H1 (cell line): ENCODE measurements around the gene PPP1R12B. TPM values are rescaled to one million over a fixed set of nuclear protein-coding genes. Genes with fewer than 3 reads are reported as not detected.
"Not testable (repeated sequence)": the region's sequence is repeated elsewhere in the genome, so short reads cannot be mapped to it uniquely, and the experiment has no call there.

ENCODE experiments used
- CTCF ChIA-PET: fragments of 300-600 bp; sonication (Branson Sonifier 250); formaldehyde crosslinking; loops from one replicate; lab custom pipeline; 2021; ENCODE audit not compliant: partially characterized antibody; lab: Charles Lee
- POLR2A ChIA-PET: fragments of 300-600 bp; sonication (Branson Sonifier 250); formaldehyde crosslinking; loops from one replicate; lab custom pipeline; 2021; ENCODE audit warnings: inconsistent platforms; ENCODE audit not compliant: partially characterized antibody; lab: Charles Lee
- DNase-seq, 2 experiments: peaks; one replicate each; pipeline versions ENCODE4 v3.0.0 to v3.0.0-alpha.2; 2010 to 2022; ENCODE audit warnings: low spot score in 2 of 2, low read depth in 1 of 2, mixed read lengths in 1 of 2
- FAIRE-seq: peaks from 2 replicates; lab custom pipeline; 2011; peaks lifted over from hg19 to GRCh38; lab: Jason Lieb, UNC
- H2AFZ ChIP-seq: 2 replicates; pipeline ENCODE4 v1.8.1; 2012; ENCODE audit warnings: low read length, inconsistent platforms
- H2AK5ac ChIP-seq: 2 replicates; pipeline ENCODE4 v1.6.1; 2013; ENCODE audit warnings: low read depth, low read length
- H2BK120ac ChIP-seq: replicated peaks from 2 replicates; pipeline ENCODE3; 2013; ENCODE audit warnings: low read depth, low read length, inconsistent platforms
- H2BK12ac ChIP-seq: 2 replicates; pipeline ENCODE4 v1.6.1; 2013; ENCODE audit warnings: low read depth, low read length
- H2BK15ac ChIP-seq: 2 replicates; pipeline ENCODE4 v1.6.1; 2013; ENCODE audit warnings: low read length
- H2BK20ac ChIP-seq: 2 replicates; pipeline ENCODE4 v1.6.1; 2013; ENCODE audit warnings: low read length
- H2BK5ac ChIP-seq: 2 replicates; pipeline ENCODE4 v1.6.1; 2013; ENCODE audit warnings: low read depth, low read length
- H3K14ac ChIP-seq: 2 replicates; pipeline ENCODE4 v1.6.1; 2013; ENCODE audit warnings: inconsistent platforms; ENCODE audit not compliant: insufficient read length
- H3K18ac ChIP-seq: 2 replicates; pipeline ENCODE4 v1.6.1; 2013; ENCODE audit warnings: low read length; ENCODE audit errors: extremely low read depth
- H3K23ac ChIP-seq: 2 replicates; pipeline ENCODE4 v1.6.1; 2013; ENCODE audit warnings: inconsistent platforms; ENCODE audit not compliant: insufficient read length
- H3K23me2 ChIP-seq: 2 replicates; pipeline ENCODE4 v1.6.1; 2013; ENCODE audit warnings: low read depth, low read length
- H3K27ac ChIP-seq: 2 replicates; pipeline ENCODE4 v1.6.1; 2011; ENCODE audit warnings: low read depth, low read length, inconsistent platforms
- H3K27me3 ChIP-seq, 4 experiments: replicated peaks in 1 of 4; 1 replicate in 1 of 4; 2 replicates in 3 of 4; pipeline versions ENCODE4 v1.6.1 to v1.8.1; 2011 to 2013; ENCODE audit warnings: low read length in 3 of 4, mild to moderate bottlenecking in 3 of 4, inconsistent platforms in 2 of 4, mixed read lengths in 2 of 4, moderate library complexity in 1 of 4; ENCODE audit not compliant: control insufficient read depth in 3 of 4, insufficient read depth in 3 of 4; ENCODE audit errors: extremely low read depth in 1 of 4
- H3K36me3 ChIP-seq, 4 experiments: 2 replicates each; pipeline versions ENCODE4 v1.6.1 to v1.8.1; 2011 to 2013; ENCODE audit warnings: mild to moderate bottlenecking in 4 of 4, low read length in 3 of 4, moderate library complexity in 2 of 4, control low read depth in 1 of 4, inconsistent platforms in 1 of 4; ENCODE audit not compliant: insufficient read depth in 4 of 4, control insufficient read depth in 2 of 4
- H3K4ac ChIP-seq: replicated peaks from 2 replicates; pipeline ENCODE3; 2013; ENCODE audit warnings: low read length, low read depth, mixed read lengths, inconsistent platforms; ENCODE audit not compliant: insufficient read length
- H3K4me1 ChIP-seq, 4 experiments: replicated peaks in 1 of 4; 1 replicate in 1 of 4; 2 replicates in 3 of 4; pipeline versions ENCODE4 v1.6.1 to v1.8.1; 2011 to 2013; ENCODE audit warnings: low read length in 3 of 4, inconsistent platforms in 2 of 4, mixed read lengths in 1 of 4; ENCODE audit not compliant: insufficient read depth in 4 of 4, control insufficient read depth in 3 of 4
- H3K4me2 ChIP-seq, 2 experiments: 2 replicates each; pipeline versions ENCODE4 v1.6.1 to v1.8.1; 2011 to 2013; ENCODE audit warnings: low read depth in 2 of 2, low read length in 2 of 2, control low read depth in 1 of 2, inconsistent platforms in 1 of 2, mild to moderate bottlenecking in 1 of 2; ENCODE audit not compliant: insufficient read depth in 1 of 2
- H3K4me3 ChIP-seq, 4 experiments: fragments of 200-600, 300-600 bp in 1 of 4; sonication (generic), shearing (Covaris generic), sonication (Bioruptor Twin) in 1 of 4; 2 replicates each; pipeline versions ENCODE4 v1.5.1 to v1.8.1; 2011 to 2016; ENCODE audit warnings: low read length in 4 of 4, low read depth in 3 of 4, control low read depth in 2 of 4, inconsistent platforms in 2 of 4, mild to moderate bottlenecking in 2 of 4, mixed read lengths in 1 of 4, moderate library complexity in 1 of 4; ENCODE audit not compliant: insufficient read depth in 2 of 4; ENCODE audit errors: extremely low read depth in 1 of 4
- H3K56ac ChIP-seq: replicated peaks from 2 replicates; pipeline ENCODE3; 2013; ENCODE audit warnings: low read depth, mild to moderate bottlenecking, mixed read lengths, low read length, inconsistent platforms; ENCODE audit not compliant: insufficient read length
- H3K79me1 ChIP-seq: 2 replicates; pipeline ENCODE4 v1.6.1; 2013; ENCODE audit warnings: low read depth, low read length, control low read depth
- H3K79me2 ChIP-seq, 2 experiments: 2 replicates each; pipeline versions ENCODE4 v1.6.1 to v1.8.1; 2012 to 2013; ENCODE audit warnings: low read length in 2 of 2, mild to moderate bottlenecking in 2 of 2, inconsistent platforms in 1 of 2; ENCODE audit not compliant: insufficient read depth in 2 of 2, control insufficient read depth in 1 of 2
- H3K9ac ChIP-seq, 4 experiments: replicated peaks in 1 of 4; 1 replicate in 1 of 4; 2 replicates in 3 of 4; pipeline versions ENCODE4 v1.6.1 to v1.8.1; 2011 to 2013; ENCODE audit warnings: low read depth in 3 of 4, low read length in 3 of 4, control low read depth in 2 of 4, mild to moderate bottlenecking in 2 of 4, moderate library complexity in 2 of 4, inconsistent platforms in 1 of 4; ENCODE audit errors: extremely low read depth in 1 of 4
- H3K9me3 ChIP-seq, 2 experiments: 2 replicates each; pipeline versions ENCODE4 v1.6.1 to v1.8.1; 2012 to 2013; ENCODE audit warnings: mild to moderate bottlenecking in 2 of 2, moderate library complexity in 2 of 2, control low read depth in 1 of 2, inconsistent platforms in 1 of 2, low read depth in 1 of 2, low read length in 1 of 2, mixed read lengths in 1 of 2; ENCODE audit not compliant: insufficient read depth in 2 of 2
- H4K20me1 ChIP-seq, 2 experiments: replicated peaks in 1 of 2; 2 replicates each; pipeline versions ENCODE3 to v1.8.1; 2011 to 2013; ENCODE audit warnings: inconsistent platforms in 2 of 2, low read length in 2 of 2, mild to moderate bottlenecking in 1 of 2; ENCODE audit not compliant: insufficient read depth in 2 of 2, control insufficient read depth in 1 of 2
- H4K5ac ChIP-seq: 2 replicates; pipeline ENCODE4 v1.6.1; 2013; ENCODE audit warnings: low read length, low read depth, mixed read lengths, inconsistent platforms; ENCODE audit not compliant: insufficient read length
- H4K8ac ChIP-seq: 2 replicates; pipeline ENCODE4 v1.8.0; 2013; ENCODE audit warnings: mild to moderate bottlenecking, moderate library complexity, low read length, inconsistent platforms; ENCODE audit not compliant: insufficient read depth; ENCODE audit errors: extremely low read depth
- H4K91ac ChIP-seq: replicated peaks from 2 replicates; pipeline ENCODE3; 2013; ENCODE audit warnings: low read length, mixed read lengths, inconsistent platforms; ENCODE audit not compliant: insufficient read length
- WGBS, 2 experiments: shearing (Covaris generic) in 1 of 2; methylation state at CpG; one replicate each; pipeline versions ENCODE4 v1.1.6 to v1.1.7; 2013 to 2015; ENCODE audit warnings: low lambda C conversion rate in 2 of 2, mixed read lengths in 2 of 2, inconsistent platforms in 1 of 2, low coverage in 1 of 2, missing lambda C conversion rate in 1 of 2; ENCODE audit not compliant: insufficient replicate concordance in 2 of 2, insufficient coverage in 1 of 2, insufficient read length in 1 of 2; ENCODE audit errors: extremely low coverage in 1 of 2, missing lambda C conversion rate in 1 of 2; 5-methylcytosine and 5-hydroxymethylcytosine counted together
- polyA plus RNA-seq, 7 experiments: library from polyadenylated mRNA; depleted of rRNA in 3 of 7; stranded (reverse) in 5 of 7; unstranded in 2 of 7; fragments of >200 nt in 5 of 7; fragments of 200-250 nt in 2 of 7; gene quantifications; 1 replicate in 5 of 7; 2 replicates in 1 of 7; 4 replicates in 1 of 7; pipeline versions ENCODE4 v1.2.1 to v1.2.3, GENCODE V29; 2011 to 2013; ENCODE audit warnings: missing spikeins in 2 of 7, mixed read lengths in 2 of 7
- total RNA-seq: library from RNA; stranded (reverse); fragmentation: NEBNext Ultra II Directional; extraction: Animal tissue kit (Norgen Biotek cat#: 25700); gene quantifications from 2 replicates; pipeline ENCODE4 v1.2.1, GENCODE V29; 2021

The PPP1R12B gene
- total and polyA plus RNA-seq, 2 of the 8 experiments (the other 6 are each of a cell fraction or from before 2014, with no cell fraction given) = 7.9 to 18.7 TPM

DNA sequence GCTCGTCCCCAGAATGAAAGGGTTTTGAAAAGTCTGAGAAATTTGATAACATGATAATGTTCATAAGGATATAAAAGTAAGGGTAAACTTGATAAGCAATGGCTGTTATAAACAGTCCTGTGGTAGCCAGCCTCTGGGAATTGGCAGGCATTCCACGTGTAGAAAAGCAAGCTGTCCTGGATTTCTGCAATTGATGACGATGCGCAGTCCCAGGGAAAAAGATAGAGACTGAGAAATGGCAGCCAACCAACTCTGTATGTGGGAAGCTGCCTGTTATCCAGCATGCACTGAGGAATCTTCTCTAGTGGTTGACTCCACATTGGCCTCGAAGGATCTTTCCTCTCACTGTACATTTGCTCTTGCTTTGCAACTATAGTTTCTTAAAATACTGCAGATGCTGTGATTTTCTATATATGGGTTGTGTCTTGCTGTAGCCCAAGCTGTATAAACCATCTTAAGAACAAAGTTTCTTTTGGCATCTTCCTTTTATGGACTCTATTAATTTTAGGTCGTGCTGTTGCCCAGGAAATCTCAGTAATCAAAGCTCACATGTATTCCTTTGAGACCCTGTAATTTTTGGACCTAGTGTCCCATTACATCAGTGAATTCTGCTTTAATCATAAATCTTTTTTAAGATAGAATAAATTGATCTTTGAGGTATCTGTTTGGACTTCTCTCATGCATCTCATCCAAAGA lies 157.5 kb downstream of the PPP1R12B start:
- 79% methylated on average over 6 of the region's 6 CpGs; no CpG with 5 or more reads in 1 of the 2 experiments for WGBS, 2 experiments
- H3K27me3 ChIP-seq, H4K20me1 ChIP-seq, H3K79me1 ChIP-seq, H3K79me2 ChIP-seq, FAIRE-seq, H3K4me2 ChIP-seq, H3K56ac ChIP-seq, H4K5ac ChIP-seq, H3K9ac ChIP-seq, H4K8ac ChIP-seq, DNase-seq, H3K27ac ChIP-seq, H3K9me3 ChIP-seq, H4K91ac ChIP-seq, H2BK15ac ChIP-seq, H2BK12ac ChIP-seq, H3K23ac ChIP-seq, H2BK20ac ChIP-seq, H2AFZ ChIP-seq, H3K14ac ChIP-seq, H2AK5ac ChIP-seq, H3K36me3 ChIP-seq, H2BK5ac ChIP-seq, H3K4me3 ChIP-seq, H3K18ac ChIP-seq, H3K4me1 ChIP-seq, H3K23me2 ChIP-seq, H3K4ac ChIP-seq, H2BK120ac ChIP-seq: not testable (repeated sequence)
- ChIA-PET CTCF (interaction anchor here (0.6 to 5.9 kb wide), 11 partner anchors 43 to 1131 kb away, joined by 3 to 78 read pairs (median 5); no protein-coding TSS in a partner anchor), POLR2A (interaction anchor here (1.1 kb wide), 1 partner anchor 8 kb away, joined by 3 read pairs; no protein-coding TSS in a partner anchor)

DNA sequence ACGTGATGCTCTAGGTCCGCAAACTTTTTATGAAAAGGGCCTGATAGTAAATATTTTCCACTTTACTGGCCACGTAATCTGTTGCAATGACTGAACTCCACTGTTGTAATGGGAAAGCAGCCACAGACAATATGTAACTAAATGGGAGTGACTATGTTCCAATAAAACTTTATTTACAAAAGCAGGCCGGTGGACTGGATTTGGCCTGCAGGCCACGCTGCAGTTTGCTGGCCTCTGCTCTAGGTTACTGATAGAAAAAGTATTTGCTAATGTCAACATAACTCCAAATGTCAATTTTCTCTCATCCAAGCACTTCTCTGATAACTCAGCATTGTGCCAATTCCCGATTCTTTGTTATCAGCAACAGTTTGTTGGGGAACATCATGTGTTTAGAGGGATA lies 160.4 kb downstream of the PPP1R12B start:
- H3K14ac ChIP-seq, H2AFZ ChIP-seq, H3K36me3 ChIP-seq, DNase-seq, H3K56ac ChIP-seq, H3K27ac ChIP-seq, H3K79me1 ChIP-seq, H3K18ac ChIP-seq, H4K5ac ChIP-seq, H2AK5ac ChIP-seq, H2BK12ac ChIP-seq, H3K4me1 ChIP-seq, H3K4me2 ChIP-seq, H2BK20ac ChIP-seq, H3K27me3 ChIP-seq, H3K23ac ChIP-seq, H3K9me3 ChIP-seq, H4K20me1 ChIP-seq, H3K4me3 ChIP-seq, H2BK5ac ChIP-seq, H2BK120ac ChIP-seq, H3K9ac ChIP-seq, H3K79me2 ChIP-seq, H3K23me2 ChIP-seq, H4K91ac ChIP-seq, H2BK15ac ChIP-seq, H4K8ac ChIP-seq, H3K4ac ChIP-seq, FAIRE-seq, POLR2A ChIA-PET: not testable (repeated sequence)
- WGBS, 2 experiments = 93% methylated on average over 6 of the region's 6 CpGs; no CpG with 5 or more reads in 1 of the 2 experiments
- CTCF ChIA-PET = interaction anchor here (0.7 to 5.9 kb wide), 2 partner anchors 53 to 63 kb away, joined by 3 to 78 read pairs; no protein-coding TSS in a partner anchor
